ENCODE results near the gene UGDH. TPM values are rescaled to one million over a fixed set of nuclear protein-coding genes. Genes with fewer than 3 reads are reported as not detected.

Gene UGDH
- total and polyA plus RNA-seq, 8 donors, result 14.6 to 161 (median 33.2) TPM

DNA sequence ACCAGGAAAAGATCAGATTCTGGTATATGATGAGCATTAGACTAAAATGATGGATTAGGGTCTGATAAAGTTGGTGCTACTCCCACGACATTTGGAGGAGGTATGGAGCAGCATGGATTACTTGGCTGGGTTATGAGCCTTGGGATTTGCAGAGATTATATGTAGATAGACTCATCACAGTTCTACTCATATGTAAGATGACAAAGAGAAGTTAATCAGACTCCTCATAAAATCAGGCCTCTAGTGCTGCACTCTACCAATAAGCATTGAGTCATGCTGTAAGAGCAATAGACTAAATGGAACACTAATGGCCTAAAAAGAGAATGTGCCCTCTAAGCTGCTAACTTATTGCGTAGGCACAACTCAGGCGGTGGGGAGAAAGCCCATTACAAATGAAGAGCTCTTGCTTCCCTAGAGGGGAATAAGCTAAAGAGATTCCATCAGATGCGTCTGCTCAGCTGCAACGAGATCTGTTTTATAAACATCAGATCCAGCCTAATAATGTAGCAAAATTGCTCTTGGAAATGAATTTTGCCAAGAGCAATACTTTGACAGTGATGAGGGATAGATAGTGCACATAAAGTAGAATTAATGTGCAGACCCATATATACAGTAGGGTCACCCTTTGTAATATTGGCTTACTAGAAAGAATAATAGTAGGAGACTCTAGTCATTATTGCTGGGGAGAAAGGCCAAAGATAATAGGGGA, 50.9 kb downstream of the UGDH start:
- no peak for TF ChIP-seq POLR2A (IDR thresholded peaks at IDR 0.05)
- TF ChIP-seq, protein P1, sequence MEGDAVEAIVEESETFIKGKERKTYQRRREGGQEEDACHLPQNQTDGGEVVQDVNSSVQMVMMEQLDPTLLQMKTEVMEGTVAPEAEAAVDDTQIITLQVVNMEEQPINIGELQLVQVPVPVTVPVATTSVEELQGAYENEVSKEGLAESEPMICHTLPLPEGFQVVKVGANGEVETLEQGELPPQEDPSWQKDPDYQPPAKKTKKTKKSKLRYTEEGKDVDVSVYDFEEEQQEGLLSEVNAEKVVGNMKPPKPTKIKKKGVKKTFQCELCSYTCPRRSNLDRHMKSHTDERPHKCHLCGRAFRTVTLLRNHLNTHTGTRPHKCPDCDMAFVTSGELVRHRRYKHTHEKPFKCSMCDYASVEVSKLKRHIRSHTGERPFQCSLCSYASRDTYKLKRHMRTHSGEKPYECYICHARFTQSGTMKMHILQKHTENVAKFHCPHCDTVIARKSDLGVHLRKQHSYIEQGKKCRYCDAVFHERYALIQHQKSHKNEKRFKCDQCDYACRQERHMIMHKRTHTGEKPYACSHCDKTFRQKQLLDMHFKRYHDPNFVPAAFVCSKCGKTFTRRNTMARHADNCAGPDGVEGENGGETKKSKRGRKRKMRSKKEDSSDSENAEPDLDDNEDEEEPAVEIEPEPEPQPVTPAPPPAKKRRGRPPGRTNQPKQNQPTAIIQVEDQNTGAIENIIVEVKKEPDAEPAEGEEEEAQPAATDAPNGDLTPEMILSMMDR (IDR thresholded peaks at IDR 0.05), result no peak
- no peak for TF ChIP-seq EP300 (IDR thresholded peaks at IDR 0.05)
- TF ChIP-seq POLR2AphosphoS5 (IDR thresholded peaks at IDR 0.05), result no peak
- Histone ChIP-seq H3K4me3 (no peak overlapping the region), H3K27ac (no peak overlapping the region), H3K9me3 (no peaks in the 10 kb centered on the region), H3K36me3 (peaks cover 0 to 66% (median 60%) of the 10 kb centered on the region in 4 donors), H3K27me3 (no peaks in the 10 kb centered on the region), H3K4me1 (no peaks in the 10 kb centered on the region)
- no peak for DNase-seq
- WGBS, 5 donors, result 72 to 93% (median 87%) methylated on average over 5 of the region's 5 CpGs
- intact Hi-C loops (cut with DNase I; ENCODE audit: low total_unique reads), result loop anchor here (10.0 kb wide), 1 partner anchor 188 kb away; no protein-coding TSS in a partner anchor

DNA sequence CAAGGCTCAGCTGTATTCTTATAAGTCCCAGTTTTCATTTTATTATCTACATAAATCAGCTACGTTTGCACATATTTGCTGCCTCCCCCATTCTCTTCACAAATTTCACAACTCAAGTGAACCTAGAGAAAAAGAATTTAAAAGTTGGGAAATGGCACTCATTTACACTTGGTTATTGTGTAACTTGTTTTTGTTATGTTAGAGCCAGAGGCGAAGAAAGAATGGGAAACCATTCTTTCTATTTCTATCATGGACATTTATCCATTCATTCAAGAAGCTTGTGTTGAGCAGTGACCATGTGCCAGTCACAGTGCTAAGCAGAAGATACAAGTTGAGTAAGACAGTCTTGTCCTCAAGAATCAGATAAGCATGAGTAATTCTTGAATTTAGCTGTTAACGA, 54.8 kb downstream of the UGDH start:
- intact Hi-C loops (cut with DNase I; ENCODE audit: low total_unique reads), result loop anchor here (10.0 kb wide), 1 partner anchor 192 kb away; no protein-coding TSS in a partner anchor
- no peak overlapping the region for H3K4me3 ChIP-seq
- H3K27me3 ChIP-seq, result no peaks in the 10 kb centered on the region
- 85 to 93% (median 85%) methylated on average over 3 of the region's 3 CpGs for WGBS, 5 donors
- no peak overlapping the region for H3K27ac ChIP-seq
- no peak for DNase-seq
- no peaks in the 10 kb centered on the region for H3K9me3 ChIP-seq
- TF ChIP-seq EP300 (IDR thresholded peaks at IDR 0.05) (no peak), POLR2AphosphoS5 (IDR thresholded peaks at IDR 0.05) (no peak), POLR2A (IDR thresholded peaks at IDR 0.05) (no peak)
- TF ChIP-seq, protein P1 (IDR thresholded peaks at IDR 0.05), result no peak
- H3K4me1 ChIP-seq, result peaks cover 0 to 10% (median 4%) of the 10 kb centered on the region in 4 donors
- H3K36me3 ChIP-seq, result peaks cover 0 to 73% (median 61%) of the 10 kb centered on the region in 4 donors

DNA sequence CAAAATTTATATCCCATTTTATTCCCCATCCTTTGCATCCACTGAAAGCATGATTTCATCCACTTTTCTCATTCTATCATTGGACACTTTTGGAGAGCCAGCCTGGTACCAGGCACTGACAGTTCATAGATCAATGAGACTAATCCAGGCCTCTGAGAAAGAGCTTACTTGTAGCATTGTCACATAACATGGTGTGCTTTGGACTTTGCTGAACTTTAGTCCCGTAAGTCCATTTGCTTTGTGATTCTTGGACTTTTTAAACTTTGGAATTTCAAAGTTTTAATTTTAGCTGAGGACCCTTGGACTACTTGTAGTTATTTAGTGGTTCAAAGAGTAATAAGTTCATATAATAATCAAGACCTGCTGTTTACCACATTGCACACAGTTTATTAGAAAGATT, 56.8 kb downstream of the UGDH start:
- no peak for DNase-seq
- peaks cover 0 to 19% (median 8%) of the 10 kb centered on the region in 4 donors for H3K4me1 ChIP-seq
- intact Hi-C loops (cut with DNase I; ENCODE audit: low total_unique reads), result loop anchor here (10.0 kb wide), 1 partner anchor 194 kb away; no protein-coding TSS in a partner anchor

DNA sequence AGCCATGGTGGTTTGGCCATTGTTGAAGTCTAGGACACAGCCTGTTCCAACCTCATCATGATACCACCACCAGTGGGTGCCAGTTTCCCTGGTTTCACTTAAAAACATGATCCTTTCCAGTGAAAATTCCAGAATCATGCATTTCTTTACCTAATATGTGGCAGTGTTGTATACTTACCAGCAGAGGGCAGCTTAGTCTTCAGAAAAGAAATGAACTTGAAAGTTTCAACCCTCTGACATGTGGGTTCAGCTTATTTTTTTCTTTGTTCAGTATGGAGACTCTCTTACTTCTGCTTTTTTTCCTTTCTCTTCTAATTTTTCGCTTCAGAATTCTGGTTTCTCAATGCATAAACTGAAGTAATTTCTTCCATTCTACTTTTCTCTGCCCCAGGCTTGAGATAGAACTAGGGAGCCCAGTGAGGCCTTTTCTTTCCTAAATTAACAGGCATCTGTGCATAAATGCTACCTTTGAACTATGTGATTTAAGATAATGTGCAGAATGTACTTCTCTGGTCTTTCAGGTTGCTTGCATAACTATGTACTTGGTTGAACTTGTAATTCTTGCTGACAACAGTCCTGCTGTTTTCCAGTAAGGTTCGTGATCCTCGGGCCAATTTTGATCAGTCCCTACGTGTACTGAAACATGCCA, 57.7 kb downstream of the UGDH start:
- Histone ChIP-seq H3K4me1 (peaks cover 0 to 21% (median 9%) of the 10 kb centered on the region in 4 donors), H3K4me3 (no peak overlapping the region), H3K27me3 (no peaks in the 10 kb centered on the region), H3K27ac (peak overlapping the region in 4 of 5 donors; percentile 25 to 47 (median 35)), H3K36me3 (peaks cover 0 to 66% (median 50%) of the 10 kb centered on the region in 4 donors), H3K9me3 (no peaks in the 10 kb centered on the region)
- DNase-seq, result peak in 1 of 2 donors; percentile 83
- intact Hi-C loops (cut with DNase I; ENCODE audit: low total_unique reads), result loop anchor here (5.0 to 10.0 kb wide), 2 partner anchors 195 to 508 kb away; partner anchors contain the start of gene PDS5A
- TF ChIP-seq POLR2A (IDR thresholded peaks at IDR 0.05), result no peak
- TF ChIP-seq POLR2AphosphoS5 (IDR thresholded peaks at IDR 0.05), result peak in 1 of 3 donors; percentile 52
- TF ChIP-seq, protein P1 (IDR thresholded peaks at IDR 0.05), result peak in 5 of 7 experiments; percentile 76 to 86 (median 82)
- no peak for TF ChIP-seq EP300 (IDR thresholded peaks at IDR 0.05)
- WGBS, 5 donors, result 60 to 69% (median 66%) methylated on average over 4 of the region's 4 CpGs

More for the DNA sequence above, 56.8 kb downstream of the UGDH start:
- TF ChIP-seq, protein P1 (IDR thresholded peaks at IDR 0.05), result no peak
- TF ChIP-seq POLR2AphosphoS5 (IDR thresholded peaks at IDR 0.05) (no peak), EP300 (IDR thresholded peaks at IDR 0.05) (no peak), POLR2A (IDR thresholded peaks at IDR 0.05) (no peak)
- WGBS, 5 donors, result 88 to 96% (median 93%) methylated on average over 1 of the region's 1 CpG
- no peaks in the 10 kb centered on the region for H3K27me3 ChIP-seq
- H3K27ac ChIP-seq, result no peak overlapping the region
- H3K36me3 ChIP-seq, result peaks cover 0 to 64% (median 49%) of the 10 kb centered on the region in 4 donors
- H3K9me3 ChIP-seq, result no peaks in the 10 kb centered on the region
- H3K4me3 ChIP-seq, result no peak overlapping the region
